Kidney capillary endothelial cell (primary cell): ENCODE results near the gene SLC6A11.
A peak's percentile ranks its signal among the peaks of the same experiment; 100 is the strongest.

Experiments
- DNase-seq: peaks from one replicate; pipeline ENCODE4 v3.0.0-alpha.2; 2018; ENCODE audit warnings: low spot score

SLC6A11 gene

DNA sequence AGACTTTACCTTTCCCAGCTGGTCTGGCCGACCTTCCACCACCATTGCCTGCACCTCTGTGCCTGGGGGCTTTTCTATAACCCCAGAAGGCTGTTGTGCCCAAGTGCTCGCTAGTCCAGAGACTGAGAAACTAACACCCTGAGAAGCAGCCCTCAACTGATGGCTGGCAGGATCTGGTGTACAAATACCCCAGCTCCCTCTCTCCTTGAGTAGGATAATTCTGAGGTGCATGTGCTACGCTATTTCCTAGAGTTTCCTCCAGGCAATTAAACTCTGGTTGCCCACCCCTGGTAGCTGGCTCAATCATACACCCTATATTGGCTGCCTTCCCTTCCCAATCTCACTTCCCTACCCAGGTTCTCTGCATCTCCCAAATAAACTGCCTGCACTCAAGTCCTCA lies 165.0 kb downstream of the SLC6A11 start:
- no peak for DNase-seq

GRCh38 chr3:10981961-10982360 lies 165.9 kb downstream of the SLC6A11 start:
- no peak for DNase-seq

DNA sequence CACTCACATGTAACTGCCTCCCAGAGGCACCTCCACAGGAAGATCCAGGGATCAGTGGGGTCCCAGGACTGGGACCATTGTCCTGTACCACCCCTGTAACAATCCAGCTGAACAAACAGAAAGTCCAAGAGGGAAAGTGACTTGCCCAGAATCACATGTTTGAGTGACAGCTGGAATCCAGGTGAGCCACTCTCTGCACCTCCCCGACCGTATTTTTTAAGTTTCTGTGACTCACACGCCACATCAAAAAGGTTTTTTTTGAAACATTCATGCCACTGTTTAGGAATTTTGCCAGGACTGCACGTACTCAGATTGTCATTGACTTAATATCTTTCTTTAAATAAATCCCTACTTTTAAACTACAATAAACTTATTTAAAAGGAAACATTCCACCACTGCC lies 166.8 kb downstream of the SLC6A11 start:
- no peak for DNase-seq

- peak; percentile 32 for DNase-seq
Observed at GRCh38 chr3:10983219-10983916, 167.3 kb downstream of the SLC6A11 start.

- DNase-seq: no peak
Observed at GRCh38 chr3:10984371-10984896, 168.4 kb downstream of the SLC6A11 start.

- DNase-seq: no peak
Observed at GRCh38 chr3:10985181-10985580, 169.2 kb downstream of the SLC6A11 start.

DNA sequence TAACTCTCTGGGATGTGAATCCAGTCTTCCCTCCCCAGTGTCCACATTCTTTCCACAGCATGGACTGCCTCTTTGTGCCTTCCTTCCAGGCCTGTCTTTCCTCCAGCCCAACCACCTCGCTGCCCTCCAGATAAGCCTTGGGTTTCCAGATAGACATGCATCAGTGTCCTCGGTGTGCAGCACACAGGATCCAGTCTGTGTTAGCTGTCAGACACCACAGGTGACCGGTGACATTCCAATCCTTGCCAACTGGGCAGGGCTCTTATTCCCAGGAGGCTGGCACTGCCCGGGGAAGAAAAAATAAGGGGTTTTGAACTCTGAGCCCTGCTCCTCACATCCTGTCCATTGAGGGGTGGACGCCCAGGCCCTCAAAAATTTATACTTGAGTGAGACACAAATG lies 170.6 kb downstream of the SLC6A11 start:
- DNase-seq: no peak

- no peak for DNase-seq
Observed at GRCh38 chr3:10988001-10988665, 172.1 kb downstream of the SLC6A11 start.

- no peak for DNase-seq
Observed at GRCh38 chr3:10988991-10989484, 173.0 kb downstream of the SLC6A11 start.
